Esophagus squamous epithelium (tissue), 4 donors: Measurements from ENCODE around the gene METTL18.

Experiments
- POLR2A ChIP-seq, 4 donors: fragments of 450-650 bp; IDR thresholded peaks; one replicate each; pipeline ENCODE4 v1.6.1; 2017; ENCODE audit warnings: antibody characterized with exemption in 4 of 4, mild to moderate bottlenecking in 4 of 4, moderate library complexity in 3 of 4
- TF ChIP-seq, protein P1 (sequence below), 6 experiments: fragments of 450-650 bp in 4 of 6; fragments of 200-600 bp in 2 of 6; sonication (generic) in 2 of 6; IDR thresholded peaks; one replicate each; pipeline ENCODE4 v1.5.1; 2016 to 2019; ENCODE audit warnings: antibody characterized with exemption in 6 of 6, mild to moderate bottlenecking in 4 of 6, moderate library complexity in 4 of 6

DNA sequence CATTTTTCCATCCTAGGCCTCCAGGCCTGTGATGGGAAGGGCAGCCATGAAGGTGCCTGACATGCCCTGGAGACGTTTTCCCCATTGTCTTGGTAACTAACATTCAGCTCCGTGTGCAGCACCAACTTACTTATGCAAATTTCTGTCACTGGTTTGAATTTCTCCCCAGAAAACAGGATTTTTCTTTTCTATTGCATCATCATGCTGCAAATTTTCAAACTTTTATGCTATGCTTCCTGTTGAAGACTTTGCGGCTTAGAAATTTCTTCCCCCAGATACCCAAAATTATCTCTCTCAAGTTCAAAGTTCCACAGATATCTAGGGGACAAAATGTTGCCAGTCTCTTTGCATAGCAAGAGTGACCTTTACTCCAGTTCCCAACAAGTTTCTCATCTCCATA is 35.7 kb downstream of the METTL18 start:
- TF ChIP-seq, protein P1, sequence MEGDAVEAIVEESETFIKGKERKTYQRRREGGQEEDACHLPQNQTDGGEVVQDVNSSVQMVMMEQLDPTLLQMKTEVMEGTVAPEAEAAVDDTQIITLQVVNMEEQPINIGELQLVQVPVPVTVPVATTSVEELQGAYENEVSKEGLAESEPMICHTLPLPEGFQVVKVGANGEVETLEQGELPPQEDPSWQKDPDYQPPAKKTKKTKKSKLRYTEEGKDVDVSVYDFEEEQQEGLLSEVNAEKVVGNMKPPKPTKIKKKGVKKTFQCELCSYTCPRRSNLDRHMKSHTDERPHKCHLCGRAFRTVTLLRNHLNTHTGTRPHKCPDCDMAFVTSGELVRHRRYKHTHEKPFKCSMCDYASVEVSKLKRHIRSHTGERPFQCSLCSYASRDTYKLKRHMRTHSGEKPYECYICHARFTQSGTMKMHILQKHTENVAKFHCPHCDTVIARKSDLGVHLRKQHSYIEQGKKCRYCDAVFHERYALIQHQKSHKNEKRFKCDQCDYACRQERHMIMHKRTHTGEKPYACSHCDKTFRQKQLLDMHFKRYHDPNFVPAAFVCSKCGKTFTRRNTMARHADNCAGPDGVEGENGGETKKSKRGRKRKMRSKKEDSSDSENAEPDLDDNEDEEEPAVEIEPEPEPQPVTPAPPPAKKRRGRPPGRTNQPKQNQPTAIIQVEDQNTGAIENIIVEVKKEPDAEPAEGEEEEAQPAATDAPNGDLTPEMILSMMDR (IDR thresholded peaks at IDR 0.05), result no peak
- no peak for TF ChIP-seq POLR2A (IDR thresholded peaks at IDR 0.05)
